GM12874 (cell line): ENCODE data around the gene AK2.

Experiments used
- TF ChIP-seq, protein P1 (sequence below): IDR thresholded peaks from 2 replicates; pipeline ENCODE4 v1.5.1; 2011; ENCODE audit warnings: low read depth, mild to moderate bottlenecking, control low read depth, low read length, moderate library complexity; ENCODE audit not compliant: insufficient read depth

AK2 gene

DNA sequence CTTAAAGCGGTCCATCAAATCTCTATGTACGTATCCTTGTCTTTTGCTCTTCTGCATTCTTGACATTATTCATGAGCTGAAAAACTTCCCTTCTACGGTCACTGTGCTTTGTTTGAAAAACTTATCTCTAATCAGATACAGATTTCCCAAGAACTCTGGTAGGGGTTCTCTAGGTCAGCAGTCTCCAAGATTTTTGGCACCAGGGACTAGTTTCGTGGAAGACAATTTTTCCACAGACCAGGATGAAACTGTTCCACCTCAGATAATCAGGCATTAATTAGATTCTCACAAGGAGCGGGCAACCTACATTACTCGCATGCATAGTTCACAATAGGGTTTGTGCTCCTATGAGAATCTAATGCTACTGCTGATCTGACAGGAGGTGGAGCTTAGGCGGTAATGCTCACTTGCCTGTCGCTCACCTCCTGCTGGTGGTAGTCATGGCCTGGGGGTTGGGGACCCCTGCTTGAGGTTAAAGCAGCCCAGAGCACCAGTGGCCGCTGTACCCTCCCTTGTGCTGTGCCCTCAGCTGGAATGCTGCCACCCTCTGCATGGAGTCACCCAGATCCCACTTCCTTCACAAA, 30.8 kb downstream of the AK2 start:
- TF ChIP-seq, protein P1, sequence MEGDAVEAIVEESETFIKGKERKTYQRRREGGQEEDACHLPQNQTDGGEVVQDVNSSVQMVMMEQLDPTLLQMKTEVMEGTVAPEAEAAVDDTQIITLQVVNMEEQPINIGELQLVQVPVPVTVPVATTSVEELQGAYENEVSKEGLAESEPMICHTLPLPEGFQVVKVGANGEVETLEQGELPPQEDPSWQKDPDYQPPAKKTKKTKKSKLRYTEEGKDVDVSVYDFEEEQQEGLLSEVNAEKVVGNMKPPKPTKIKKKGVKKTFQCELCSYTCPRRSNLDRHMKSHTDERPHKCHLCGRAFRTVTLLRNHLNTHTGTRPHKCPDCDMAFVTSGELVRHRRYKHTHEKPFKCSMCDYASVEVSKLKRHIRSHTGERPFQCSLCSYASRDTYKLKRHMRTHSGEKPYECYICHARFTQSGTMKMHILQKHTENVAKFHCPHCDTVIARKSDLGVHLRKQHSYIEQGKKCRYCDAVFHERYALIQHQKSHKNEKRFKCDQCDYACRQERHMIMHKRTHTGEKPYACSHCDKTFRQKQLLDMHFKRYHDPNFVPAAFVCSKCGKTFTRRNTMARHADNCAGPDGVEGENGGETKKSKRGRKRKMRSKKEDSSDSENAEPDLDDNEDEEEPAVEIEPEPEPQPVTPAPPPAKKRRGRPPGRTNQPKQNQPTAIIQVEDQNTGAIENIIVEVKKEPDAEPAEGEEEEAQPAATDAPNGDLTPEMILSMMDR = no peak

DNA sequence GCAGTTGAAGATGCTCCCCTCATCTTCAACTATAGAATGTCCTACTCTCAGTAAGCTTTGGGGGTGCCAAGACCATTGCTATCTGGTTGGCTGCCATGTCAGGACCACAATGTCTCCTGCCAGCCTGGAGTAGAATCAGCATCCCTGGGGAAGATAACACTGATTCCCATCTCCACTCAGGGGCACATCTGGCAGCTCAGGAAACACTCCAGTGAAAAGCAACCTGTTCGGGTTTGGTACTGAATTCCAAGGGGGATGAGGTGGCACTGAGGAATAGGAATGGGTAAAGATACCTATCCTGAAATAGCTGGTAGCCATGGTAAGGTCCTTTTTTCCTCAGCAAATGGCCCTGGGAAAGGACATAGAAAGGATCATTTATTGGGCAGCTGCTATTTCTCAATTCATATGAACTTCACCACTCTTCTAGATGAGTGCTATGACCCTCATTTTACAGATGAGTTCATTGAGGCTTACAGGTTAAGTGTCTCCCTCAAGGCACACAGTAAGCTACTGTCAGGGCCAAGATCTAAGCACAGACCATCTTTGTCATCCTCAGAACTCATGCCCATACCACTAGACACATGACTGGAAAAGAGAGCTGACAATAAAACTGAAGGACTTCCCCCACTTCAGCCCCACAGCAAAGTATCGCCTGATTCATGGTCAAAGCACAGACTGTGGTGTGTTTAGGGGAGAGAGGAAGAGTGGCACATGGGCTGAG, 31.4 kb downstream of the AK2 start:
- TF ChIP-seq, protein P1 = no peak

DNA sequence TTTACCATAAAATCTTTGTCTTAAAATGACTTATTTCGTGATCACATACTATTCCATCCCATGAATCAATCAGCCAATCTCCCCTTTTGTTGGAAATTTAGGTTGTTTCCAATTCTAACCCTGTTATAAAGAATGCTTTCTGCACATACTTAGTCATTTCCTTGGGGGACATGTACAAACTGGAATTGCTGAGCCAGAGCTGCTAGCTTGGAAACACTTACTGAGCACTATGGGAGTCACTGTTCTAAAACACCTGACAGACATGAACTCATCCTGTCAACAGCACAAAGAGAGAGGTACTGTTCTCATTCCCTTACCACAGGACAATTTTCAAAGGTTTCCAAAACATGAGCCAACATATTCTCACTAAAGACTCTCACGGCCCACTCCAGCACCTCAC, 32.1 kb downstream of the AK2 start:
- TF ChIP-seq, protein P1 = no peak

DNA sequence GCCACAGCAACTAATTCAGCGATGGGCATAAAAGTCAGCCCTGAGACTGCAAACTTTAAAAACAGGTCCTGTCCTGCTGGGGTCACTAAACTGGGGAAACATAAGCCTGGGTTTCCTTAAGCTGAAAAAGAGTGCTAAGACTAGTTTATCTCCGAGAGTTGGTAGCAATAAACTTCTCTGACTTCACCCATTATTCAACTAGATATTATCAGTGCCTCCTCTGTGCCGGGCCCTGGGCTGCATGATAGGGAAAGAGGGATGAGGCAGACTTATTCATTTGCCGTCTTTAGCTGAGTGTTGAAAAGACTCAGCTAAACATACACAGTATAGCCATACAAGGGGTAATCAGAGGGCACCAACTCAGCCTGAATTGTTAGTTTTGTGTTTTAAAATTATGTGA, 33.0 kb downstream of the AK2 start:
- TF ChIP-seq, protein P1 = no peak

DNA sequence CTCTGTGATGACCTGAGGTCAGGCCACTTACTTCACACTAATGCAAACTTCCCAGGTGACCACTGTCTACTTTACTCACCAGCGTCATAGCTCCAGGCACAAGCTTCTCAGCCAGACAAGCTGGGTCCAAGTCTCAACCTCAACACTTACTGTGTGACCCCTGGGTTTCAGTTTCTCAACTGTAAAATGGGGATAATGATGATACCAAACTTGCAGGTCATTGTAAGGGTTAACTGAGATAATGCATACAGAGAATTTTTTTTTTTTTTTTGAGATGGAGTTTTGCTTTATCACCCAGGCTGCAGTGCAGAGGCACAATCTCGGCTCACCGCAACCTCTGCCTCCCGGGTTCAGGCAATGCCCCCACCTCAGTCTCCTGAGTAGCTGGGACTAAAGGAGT, 34.7 kb downstream of the AK2 start:
- TF ChIP-seq, protein P1 = no peak

DNA sequence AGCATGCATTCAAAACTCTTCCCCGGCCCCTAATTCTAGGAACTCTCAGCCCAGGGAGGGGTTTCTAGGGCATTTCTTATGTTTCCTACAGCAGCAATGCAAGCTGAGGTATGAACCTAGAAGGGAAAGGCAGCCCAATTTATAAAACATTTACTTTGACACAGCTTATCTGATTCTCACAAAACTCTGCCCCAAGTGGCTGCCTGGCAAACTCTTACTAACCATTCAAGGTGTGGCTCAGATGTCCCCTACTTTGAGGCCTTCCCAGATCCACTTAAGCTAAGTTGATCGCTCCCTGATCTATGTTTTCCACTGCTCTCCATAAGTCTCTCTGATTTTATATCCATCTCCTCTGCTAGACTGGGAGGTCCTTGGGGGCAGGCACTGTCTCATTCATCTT, 35.4 kb downstream of the AK2 start:
- TF ChIP-seq, protein P1 = peak; percentile 48

DNA sequence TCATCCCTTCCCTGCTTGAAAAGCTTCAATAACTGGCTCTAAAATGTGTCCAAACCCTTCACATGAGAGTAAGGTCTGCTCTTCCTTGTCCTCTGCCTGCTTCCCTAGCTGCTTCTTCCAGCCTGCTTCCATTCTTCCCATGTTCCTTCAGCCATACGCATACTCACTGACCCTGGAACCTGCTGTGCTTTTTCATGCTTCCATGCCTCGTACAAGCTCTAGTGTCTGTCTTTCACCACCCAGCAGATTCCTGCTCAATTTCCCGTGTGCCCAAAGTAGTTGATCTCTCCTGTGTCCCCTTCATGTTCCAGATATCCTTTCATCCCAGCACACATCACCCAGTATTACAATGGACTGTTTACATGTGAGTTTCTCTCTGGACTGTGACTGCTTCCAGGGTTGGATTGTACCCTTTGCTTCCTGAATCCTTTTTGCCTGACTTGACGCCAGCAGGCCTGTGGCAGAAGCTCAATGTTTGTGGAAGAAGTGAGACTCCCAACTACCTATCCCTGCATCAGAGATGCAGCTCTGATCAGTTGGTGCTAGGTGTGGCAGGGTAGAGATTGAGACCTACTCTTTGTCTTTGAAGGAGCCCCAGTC, 36.2 kb downstream of the AK2 start:
- TF ChIP-seq, protein P1 = no peak
